Astrocyte of the cerebellum (primary cell): ENCODE results near the gene PIK3R3.

Experiments
- DNase-seq: peaks from one replicate; pipeline ENCODE4 v3.0.0-alpha.2; 2011; ENCODE audit warnings: low read depth
- H3K4me3 ChIP-seq: 2 replicates; pipeline ENCODE4 v1.5.1; 2011; ENCODE audit warnings: mild to moderate bottlenecking, low read depth, low read length, moderate library complexity
- in situ Hi-C: cut with HindIII; loops from 2 replicates; pipeline ENCODE4 v1.10.0; 2017; ENCODE audit warnings: low sequenced_read_pairs
- TF ChIP-seq, protein P1 (sequence below): IDR thresholded peaks from 2 replicates; pipeline ENCODE4 v1.5.1; 2012; ENCODE audit warnings: low read length, low read depth, moderate library complexity, mild to moderate bottlenecking; ENCODE audit errors: missing control alignments

The PIK3R3 gene

DNA sequence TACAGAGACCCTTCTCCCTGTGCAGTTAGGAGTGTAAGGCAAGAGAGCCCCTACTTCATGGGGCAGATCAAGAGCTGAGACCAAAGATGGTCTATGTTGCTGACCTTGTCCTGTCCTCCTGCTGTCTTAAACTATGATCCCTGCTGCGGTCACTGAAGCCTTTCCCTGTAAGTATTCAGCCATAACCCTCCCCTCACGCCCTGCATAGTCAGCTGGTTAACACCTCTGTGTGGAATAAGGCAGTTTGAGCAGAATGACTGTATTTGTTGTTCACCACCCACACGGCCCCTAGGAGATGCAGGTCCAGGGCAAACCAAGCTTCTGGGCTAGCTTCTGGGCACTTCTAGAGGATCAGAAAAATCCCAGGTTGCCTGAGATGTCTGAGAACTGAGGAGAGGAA, 42.8 kb upstream of the PIK3R3 start:
- no peak for DNase-seq
- H3K4me3 ChIP-seq = no peak overlapping the region
- in situ Hi-C loops = no loop called here
- TF ChIP-seq, protein P1, sequence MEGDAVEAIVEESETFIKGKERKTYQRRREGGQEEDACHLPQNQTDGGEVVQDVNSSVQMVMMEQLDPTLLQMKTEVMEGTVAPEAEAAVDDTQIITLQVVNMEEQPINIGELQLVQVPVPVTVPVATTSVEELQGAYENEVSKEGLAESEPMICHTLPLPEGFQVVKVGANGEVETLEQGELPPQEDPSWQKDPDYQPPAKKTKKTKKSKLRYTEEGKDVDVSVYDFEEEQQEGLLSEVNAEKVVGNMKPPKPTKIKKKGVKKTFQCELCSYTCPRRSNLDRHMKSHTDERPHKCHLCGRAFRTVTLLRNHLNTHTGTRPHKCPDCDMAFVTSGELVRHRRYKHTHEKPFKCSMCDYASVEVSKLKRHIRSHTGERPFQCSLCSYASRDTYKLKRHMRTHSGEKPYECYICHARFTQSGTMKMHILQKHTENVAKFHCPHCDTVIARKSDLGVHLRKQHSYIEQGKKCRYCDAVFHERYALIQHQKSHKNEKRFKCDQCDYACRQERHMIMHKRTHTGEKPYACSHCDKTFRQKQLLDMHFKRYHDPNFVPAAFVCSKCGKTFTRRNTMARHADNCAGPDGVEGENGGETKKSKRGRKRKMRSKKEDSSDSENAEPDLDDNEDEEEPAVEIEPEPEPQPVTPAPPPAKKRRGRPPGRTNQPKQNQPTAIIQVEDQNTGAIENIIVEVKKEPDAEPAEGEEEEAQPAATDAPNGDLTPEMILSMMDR = no peak

DNA sequence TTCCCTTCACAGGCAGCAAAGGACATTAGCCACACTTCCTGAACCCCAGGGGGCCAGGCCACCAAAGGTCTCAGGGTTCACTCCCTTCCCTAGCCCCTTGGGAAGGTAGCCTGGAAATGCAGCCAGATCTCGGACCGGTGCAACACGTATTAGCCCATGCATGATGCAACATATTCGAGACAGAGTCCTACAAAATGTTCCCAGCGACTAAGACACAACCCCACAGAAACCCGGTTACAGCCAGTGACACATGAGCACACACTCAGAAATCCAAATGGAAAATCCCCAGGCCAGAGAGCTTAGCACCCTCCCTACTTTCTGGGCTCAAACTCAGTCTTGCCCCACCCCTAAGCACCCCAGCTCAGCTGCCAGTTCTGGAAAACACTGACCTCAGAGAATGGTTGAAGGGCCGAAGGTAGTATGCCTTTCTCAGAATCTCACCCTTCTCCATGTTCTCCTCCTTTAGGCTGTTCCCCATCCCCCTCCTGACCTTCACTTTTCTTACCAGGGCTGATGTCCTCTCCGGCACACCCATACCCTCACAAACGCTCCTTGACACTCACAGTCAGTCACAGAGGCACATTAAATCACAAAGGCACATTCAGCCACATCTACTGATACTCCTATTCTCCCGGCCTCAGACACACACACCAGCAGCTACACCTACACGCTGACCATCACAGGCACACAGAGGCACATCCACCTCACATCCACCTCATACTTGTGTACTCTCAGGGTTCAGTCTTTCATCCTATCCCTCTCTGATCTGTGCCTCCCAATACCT, 42.2 kb upstream of the PIK3R3 start, which contains the start of gene TSPAN1:
Gene TSPAN1, plus strand, starts transcription at position 640 of the 784 bp plus-strand sequence. CDS start 6,021 bp downstream, outside the sequence.
- in situ Hi-C loops = no loop called here
- TF ChIP-seq, protein P1 = no peak
- DNase-seq = no peak
- H3K4me3 ChIP-seq = no peak within 1 kb of the TSS

DNA sequence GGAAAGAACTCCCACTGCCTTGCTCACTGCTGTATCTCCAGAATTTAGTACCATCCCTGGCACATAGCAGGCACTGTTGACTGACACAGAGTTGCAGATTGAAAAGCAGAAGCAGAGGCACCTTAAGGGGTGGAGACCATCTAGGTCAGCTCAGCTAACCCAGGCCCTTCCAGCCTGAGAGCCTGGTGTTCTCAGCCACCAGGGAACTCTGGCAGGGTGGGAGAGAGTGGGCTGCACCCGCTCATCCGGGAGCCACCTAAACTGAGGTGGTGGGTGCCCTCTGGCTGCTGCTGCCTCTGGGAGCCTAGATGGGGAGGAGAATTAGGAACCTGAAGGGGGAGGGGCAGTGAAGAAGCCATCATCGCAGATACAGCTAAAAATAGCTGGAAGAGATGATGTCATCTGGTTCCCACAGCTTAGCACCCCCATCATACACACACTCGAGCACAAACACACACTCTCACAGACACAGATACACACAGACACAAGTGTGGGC, 41.0 kb upstream of the PIK3R3 start:
- in situ Hi-C loops = no loop called here
- TF ChIP-seq, protein P1 = no peak
- no peak overlapping the region for H3K4me3 ChIP-seq
- DNase-seq = no peak

DNA sequence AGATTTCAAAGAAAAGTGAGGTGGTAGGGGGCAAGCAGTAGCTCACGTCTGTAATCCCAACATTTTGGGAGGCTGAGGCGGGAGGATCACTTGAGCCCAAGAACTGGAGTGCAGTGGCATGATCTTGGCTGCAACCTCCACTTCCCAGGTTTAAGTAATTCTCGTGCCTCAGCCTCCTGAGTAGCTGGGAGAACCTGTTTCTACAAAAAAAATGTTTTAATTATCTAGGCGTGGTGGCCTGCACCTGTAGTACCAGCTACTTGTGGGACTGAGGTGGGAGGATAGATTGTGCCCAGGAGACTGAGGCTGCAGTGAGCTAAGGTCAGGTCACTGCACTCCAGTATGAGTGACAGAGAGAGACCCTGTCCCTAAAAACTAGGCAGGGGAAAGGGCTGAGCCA, 39.9 kb upstream of the PIK3R3 start:
- TF ChIP-seq, protein P1 = no peak
- in situ Hi-C loops = no loop called here
- no peak overlapping the region for H3K4me3 ChIP-seq
- no peak for DNase-seq

DNA sequence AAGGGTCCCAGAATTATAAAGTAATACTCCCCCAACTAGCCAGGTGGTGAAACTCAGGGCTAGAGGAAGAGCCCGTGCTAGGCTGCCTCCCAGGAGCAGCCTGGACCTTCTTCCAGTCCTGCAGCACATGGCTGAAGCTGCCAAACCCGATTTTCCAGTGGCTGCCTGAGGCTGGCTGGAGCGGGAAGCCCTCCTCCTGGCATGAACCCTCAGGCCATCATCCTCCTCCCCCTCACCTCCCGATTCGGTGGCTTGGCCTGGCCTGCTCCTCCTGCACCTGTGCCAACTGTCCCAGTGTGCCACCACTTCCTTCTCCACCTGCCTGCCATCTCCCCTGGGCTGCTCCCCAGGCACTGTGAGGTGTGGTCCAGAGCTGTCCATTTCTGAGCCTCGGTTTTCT, 39.4 kb upstream of the PIK3R3 start:
- TF ChIP-seq, protein P1 = no peak
- no peak overlapping the region for H3K4me3 ChIP-seq
- no peak for DNase-seq
- in situ Hi-C loops = no loop called here

DNA sequence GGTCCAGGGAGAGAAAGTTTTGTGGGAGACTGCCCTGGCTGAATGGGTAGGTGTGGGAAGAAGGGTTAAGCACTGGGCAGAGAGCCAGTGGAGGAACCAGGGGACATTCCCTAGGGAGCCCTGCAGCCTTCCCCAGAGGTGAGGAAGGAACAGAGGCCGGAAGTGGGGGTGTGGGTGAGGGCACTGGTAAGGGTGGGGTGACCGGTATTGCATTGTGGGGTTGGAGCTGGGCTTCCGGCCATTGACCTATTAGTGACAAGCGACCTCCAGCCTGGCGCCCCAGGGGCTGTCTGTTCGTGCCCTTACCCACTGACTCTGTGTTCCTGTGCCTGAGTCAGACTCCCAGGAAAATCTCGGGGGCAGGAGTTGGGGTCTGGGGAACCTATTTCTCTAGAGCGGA, 38.9 kb upstream of the PIK3R3 start:
- no peak overlapping the region for H3K4me3 ChIP-seq
- in situ Hi-C loops = no loop called here
- no peak for DNase-seq
- TF ChIP-seq, protein P1 = no peak
